Measurements from ENCODE around the gene CHN1. TPM values are rescaled to one million over a fixed set of nuclear protein-coding genes. Genes with fewer than 3 reads are reported as not detected.

Gene CHN1
- total and polyA plus RNA-seq, 12 donors: 7.6 to 40.0 (median 21.8) TPM

DNA sequence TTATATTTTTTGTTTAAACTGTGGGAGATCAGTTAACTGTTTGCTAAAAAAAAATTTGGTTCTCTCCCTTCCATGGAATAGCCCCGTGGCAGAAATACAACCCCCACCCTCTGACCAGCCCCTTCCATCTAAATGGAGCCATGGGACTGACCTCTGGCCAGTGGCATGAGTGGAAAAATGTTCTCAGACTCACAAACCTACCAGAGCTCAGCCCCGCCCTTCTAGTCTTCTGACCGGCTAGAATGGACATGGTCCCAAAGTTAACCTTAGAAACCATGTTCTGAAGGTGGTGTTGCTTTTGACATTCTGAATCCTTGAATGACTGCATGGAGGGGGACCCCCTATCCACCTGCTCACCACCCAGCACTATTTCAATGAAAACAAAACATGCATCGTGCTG lies 239.6 kb downstream of the CHN1 start:
- Histone ChIP-seq H3K4me1 (replicated peaks in 1 of 2) (no peaks in the 10 kb centered on the region), H3K36me3 (replicated peaks in 1 of 2) (no peaks in the 10 kb centered on the region), H3K27ac (no peak overlapping the region), H3K27me3 (no peaks in the 10 kb centered on the region), H3K4me3 (no peak overlapping the region), H3K9me3 (replicated peaks in 1 of 3) (no peaks in the 10 kb centered on the region)
- DNase-seq: no peak
- WGBS, 4 donors: 76 to 85% (median 77%) methylated on average over 4 of the region's 4 CpGs
- intact Hi-C loops (cut with DNase I): no loop called here
- TF ChIP-seq, protein P1, sequence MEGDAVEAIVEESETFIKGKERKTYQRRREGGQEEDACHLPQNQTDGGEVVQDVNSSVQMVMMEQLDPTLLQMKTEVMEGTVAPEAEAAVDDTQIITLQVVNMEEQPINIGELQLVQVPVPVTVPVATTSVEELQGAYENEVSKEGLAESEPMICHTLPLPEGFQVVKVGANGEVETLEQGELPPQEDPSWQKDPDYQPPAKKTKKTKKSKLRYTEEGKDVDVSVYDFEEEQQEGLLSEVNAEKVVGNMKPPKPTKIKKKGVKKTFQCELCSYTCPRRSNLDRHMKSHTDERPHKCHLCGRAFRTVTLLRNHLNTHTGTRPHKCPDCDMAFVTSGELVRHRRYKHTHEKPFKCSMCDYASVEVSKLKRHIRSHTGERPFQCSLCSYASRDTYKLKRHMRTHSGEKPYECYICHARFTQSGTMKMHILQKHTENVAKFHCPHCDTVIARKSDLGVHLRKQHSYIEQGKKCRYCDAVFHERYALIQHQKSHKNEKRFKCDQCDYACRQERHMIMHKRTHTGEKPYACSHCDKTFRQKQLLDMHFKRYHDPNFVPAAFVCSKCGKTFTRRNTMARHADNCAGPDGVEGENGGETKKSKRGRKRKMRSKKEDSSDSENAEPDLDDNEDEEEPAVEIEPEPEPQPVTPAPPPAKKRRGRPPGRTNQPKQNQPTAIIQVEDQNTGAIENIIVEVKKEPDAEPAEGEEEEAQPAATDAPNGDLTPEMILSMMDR (IDR thresholded peaks at IDR 0.05): no peak
- no peak for TF ChIP-seq POLR2A (IDR thresholded peaks at IDR 0.05)

DNA sequence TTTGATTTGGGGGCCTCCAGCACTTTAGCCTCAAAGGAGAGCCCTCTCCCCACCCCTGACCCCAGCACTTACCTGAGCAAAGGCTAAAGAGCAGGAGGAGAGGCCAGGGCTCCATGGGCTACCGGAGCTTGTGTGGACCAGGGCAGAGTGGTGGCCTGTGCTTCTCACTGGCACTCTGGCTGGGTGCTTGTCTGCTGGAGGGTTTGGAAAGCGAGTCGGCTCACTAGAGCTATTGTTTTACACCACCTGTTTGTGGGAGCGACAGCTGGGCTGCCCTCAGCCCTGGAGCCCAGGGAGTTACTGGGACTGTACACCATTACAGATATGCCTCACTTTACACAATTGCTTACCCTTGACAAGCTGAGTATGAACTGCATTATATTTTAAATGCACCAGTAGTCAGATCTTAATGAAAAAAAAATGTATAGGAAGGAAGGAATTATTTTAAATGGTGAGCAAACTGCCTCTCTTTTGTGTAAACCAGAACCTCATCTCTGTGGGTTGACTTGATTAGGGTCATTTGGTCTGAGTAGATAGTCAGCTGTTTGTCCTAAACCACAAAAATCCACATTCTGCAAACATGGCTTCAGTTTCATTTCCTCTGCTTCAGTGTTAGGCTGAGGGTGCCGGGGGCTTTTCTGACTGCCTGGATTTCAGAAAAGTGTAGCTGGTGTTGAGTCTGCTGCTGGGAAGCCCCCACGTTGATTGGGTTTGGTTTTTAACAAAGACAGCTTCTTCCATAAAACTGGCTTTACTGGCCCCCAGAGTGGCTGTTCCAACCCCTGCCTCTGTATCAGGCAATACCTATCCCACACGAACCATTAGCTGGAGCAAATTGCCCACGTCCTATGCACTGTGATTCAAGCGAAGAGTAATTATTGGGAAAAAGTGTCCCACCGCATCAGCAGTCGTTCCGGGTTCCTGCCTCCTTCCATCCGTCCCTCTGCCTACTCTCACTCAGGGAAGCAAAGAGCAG lies 240.6 kb downstream of the CHN1 start, which contains the start of gene CHRNA1:
TSS of gene CHRNA1 (minus strand) at position 193 of the 976 bp plus-strand sequence. CDS start at position 115, 78 bp downstream.
- DNase-seq: no peak
- H3K4me1 ChIP-seq (replicated peaks in 1 of 2): no peaks in the 10 kb centered on the region
- H3K27ac ChIP-seq: no peak within 1 kb of the TSS
- H3K27me3 ChIP-seq: no peaks in the 10 kb centered on the region
- no peak for TF ChIP-seq POLR2A (IDR thresholded peaks at IDR 0.05)
- TF ChIP-seq, protein P1 (IDR thresholded peaks at IDR 0.05): no peak
- no peaks in the 10 kb centered on the region for H3K36me3 ChIP-seq (replicated peaks in 1 of 2)
- WGBS, 4 donors: 81 to 91% (median 83%) methylated on average over 13 of the region's 13 CpGs
- H3K4me3 ChIP-seq: no peak within 1 kb of the TSS
- H3K9me3 ChIP-seq (replicated peaks in 1 of 3): no peaks in the 10 kb centered on the region
- intact Hi-C loops (cut with DNase I): no loop called here

DNA sequence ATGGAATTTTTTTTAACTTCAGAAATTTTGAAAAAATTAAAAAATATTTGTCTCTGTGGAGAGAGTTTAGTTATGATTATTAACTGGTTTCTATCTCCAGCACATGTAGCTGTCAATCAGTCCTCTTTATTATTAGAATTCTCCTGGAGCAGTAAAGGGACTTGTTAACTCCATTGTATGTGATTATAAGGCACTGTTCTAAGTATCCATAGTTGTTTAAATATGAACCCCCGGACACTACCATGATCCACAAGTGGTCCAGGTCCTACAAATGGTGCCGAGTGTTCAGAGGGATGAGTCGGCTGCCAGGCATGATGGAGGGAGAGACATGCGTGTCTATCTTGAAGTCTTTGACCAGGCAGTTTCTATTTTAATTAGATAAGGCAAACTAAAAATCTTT lies 241.4 kb downstream of the CHN1 start:
- Histone ChIP-seq H3K4me3 (no peak overlapping the region), H3K27me3 (no peaks in the 10 kb centered on the region), H3K9me3 (replicated peaks in 1 of 3) (no peaks in the 10 kb centered on the region), H3K36me3 (replicated peaks in 1 of 2) (no peaks in the 10 kb centered on the region), H3K4me1 (replicated peaks in 1 of 2) (no peaks in the 10 kb centered on the region), H3K27ac (no peak overlapping the region)
- WGBS, 4 donors: 90 to 96% (median 94%) methylated on average over 4 of the region's 4 CpGs
- TF ChIP-seq, protein P1 (IDR thresholded peaks at IDR 0.05): no peak
- TF ChIP-seq POLR2A (IDR thresholded peaks at IDR 0.05): no peak
- DNase-seq: no peak
- intact Hi-C loops (cut with DNase I): no loop called here

GRCh38 chr2:174762464-174762863 lies 242.7 kb downstream of the CHN1 start:
- Histone ChIP-seq H3K36me3 (replicated peaks in 1 of 2) (no peaks in the 10 kb centered on the region), H3K27me3 (no peaks in the 10 kb centered on the region), H3K4me1 (replicated peaks in 1 of 2) (no peaks in the 10 kb centered on the region), H3K4me3 (no peak overlapping the region), H3K9me3 (replicated peaks in 1 of 3) (no peaks in the 10 kb centered on the region), H3K27ac (no peak overlapping the region)
- 75 to 86% (median 80%) methylated on average over 5 of the region's 5 CpGs for WGBS, 4 donors
- TF ChIP-seq, protein P1 (IDR thresholded peaks at IDR 0.05): no peak
- no peak for TF ChIP-seq POLR2A (IDR thresholded peaks at IDR 0.05)
- no peak for DNase-seq
- intact Hi-C loops (cut with DNase I): no loop called here
